ENCODE measurements around the gene ITGB5.

GRCh38 chr3:124896824-124897526 is 9.8 kb upstream of the ITGB5 start:
- TF ChIP-seq, protein P1, sequence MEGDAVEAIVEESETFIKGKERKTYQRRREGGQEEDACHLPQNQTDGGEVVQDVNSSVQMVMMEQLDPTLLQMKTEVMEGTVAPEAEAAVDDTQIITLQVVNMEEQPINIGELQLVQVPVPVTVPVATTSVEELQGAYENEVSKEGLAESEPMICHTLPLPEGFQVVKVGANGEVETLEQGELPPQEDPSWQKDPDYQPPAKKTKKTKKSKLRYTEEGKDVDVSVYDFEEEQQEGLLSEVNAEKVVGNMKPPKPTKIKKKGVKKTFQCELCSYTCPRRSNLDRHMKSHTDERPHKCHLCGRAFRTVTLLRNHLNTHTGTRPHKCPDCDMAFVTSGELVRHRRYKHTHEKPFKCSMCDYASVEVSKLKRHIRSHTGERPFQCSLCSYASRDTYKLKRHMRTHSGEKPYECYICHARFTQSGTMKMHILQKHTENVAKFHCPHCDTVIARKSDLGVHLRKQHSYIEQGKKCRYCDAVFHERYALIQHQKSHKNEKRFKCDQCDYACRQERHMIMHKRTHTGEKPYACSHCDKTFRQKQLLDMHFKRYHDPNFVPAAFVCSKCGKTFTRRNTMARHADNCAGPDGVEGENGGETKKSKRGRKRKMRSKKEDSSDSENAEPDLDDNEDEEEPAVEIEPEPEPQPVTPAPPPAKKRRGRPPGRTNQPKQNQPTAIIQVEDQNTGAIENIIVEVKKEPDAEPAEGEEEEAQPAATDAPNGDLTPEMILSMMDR (conservative IDR thresholded peaks at IDR 0.05 in 1 of 2, IDR thresholded peaks at IDR 0.05 in 1 of 2; ENCODE audit: extremely low read depth in 1 of 2, insufficient read depth in 1 of 2, low read depth in 1 of 2, low read length in 2 of 2) = no peak
- TF ChIP-seq EZH2 (IDR thresholded peaks at IDR 0.05; ENCODE audit: borderline replicate concordance, low read length) = no peak
